ENCODE results near the gene ALAS2.
"Not testable (repeated sequence)": the region's sequence is repeated elsewhere in the genome, so short reads cannot be mapped to it uniquely, and the experiment has no call there.

Gene ALAS2

DNA sequence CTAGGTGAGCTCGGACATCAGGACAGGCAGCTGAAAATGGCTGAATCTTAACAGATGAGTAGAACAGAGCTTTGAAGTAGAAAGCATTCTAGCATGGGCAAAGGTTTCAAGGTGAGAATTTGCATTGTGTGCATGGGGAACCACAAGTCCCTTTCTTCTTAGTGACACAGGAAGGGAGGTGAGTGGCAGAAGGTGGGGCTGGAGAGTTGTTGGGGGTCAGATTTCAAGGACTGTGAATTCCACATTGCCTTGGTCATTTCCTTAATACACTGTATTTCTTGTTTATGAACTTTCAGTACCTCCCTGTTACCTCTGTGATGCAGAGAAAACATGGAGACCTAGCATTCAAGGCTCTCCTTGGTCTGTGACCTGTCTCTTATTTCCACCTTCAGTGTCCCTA lies 26.5 kb downstream of the ALAS2 start:
- no peak for DNase-seq

DNA sequence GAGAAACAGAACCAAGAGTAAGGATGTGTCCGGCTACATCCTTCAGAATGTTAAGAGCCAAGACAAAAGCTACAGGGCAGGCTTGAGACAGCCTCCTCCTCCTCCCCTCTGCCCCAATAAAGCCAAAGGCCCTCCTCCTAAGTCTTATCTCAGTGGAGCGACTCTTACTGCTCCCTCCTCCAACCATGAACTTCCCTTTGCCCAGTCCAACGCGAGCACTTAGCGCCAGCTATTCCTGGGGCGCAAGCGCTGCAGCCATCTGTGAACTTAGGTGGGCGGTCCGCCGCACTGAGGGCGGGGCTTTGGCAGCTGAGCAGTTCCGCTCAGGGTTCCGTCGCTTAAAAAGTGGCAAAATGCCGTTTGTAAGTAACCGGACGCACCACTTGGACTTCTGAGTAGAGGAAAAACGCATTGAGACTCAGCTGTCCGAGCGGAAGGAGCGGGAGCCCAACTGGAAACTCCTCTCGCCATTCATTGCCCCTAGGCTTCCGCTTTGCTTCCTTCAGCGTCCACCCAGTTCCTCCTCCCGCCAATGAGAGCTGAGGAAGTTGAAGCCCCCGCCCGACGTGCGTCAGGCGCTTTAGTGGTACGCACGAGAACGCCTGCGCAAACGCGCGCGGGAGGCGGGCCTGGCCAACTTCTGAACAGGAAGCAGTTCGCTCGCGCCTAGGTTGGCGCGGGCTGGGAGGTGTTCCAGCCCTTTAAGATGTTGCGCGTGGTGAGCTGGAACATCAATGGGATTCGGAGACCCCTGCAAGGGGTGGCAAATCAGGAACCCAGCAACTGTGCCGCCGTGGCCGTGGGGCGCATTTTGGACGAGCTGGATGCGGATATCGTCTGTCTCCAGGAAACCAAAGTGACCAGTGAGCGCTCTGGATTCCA lies 30.8 kb downstream of the ALAS2 start, which contains the start of gene APEX2:
Gene APEX2, plus strand, starts transcription at position 647 of the 882 bp plus-strand sequence. Its CDS starts 60 bp downstream, at position 707.
- peak; percentile 89 for DNase-seq

DNA sequence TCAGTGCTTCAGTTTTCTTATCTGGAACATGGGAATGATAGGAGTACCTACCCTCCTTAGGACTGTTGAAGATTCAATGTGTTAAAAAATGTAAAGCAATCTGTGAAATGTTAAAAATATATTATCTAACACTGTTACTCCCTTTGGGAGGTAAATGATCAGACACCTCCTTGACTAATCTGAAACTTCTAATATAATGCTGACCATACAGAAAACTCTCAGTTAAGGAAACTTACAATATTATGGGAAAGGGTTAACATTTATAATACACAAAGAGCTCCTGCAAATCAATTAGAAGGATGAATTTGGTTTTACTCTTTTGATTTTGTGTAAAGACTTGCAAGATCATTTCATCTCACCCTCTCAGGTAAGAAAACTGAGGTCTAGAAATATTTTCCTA lies 35.2 kb downstream of the ALAS2 start:
- no peak for DNase-seq

DNA sequence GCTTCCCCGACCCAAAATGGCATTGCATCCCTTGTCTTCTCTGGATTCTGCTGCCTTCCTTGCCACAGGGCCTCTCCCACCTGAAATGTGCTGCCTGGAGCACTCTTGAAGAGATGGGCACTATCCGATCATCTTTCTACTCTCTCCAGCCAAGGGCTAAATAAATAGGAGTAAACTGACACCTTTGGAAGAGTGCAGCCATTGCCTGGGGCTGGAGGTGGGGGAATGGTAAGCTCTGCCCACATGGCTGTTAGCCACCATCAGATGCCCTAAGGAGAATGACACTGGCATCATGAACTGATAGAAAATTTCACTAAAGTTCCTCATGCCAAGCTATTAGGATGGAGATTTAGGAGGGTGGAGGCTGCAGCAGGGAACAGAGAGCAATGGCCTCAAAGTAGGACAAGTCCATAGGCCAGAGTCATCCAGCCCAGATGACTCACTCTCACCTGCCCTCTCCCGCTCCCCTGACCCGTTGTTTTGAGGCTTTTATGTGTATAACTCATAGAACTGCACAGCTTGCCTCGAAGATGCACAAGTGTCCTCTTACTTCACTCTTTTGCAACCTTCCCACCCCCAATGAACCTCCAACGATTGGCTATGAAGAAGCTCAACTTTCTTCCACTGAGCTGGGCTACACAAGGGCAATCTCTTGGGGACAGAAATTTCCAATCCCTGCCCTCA lies 36.0 kb downstream of the ALAS2 start:
- DNase-seq: no peak

DNA sequence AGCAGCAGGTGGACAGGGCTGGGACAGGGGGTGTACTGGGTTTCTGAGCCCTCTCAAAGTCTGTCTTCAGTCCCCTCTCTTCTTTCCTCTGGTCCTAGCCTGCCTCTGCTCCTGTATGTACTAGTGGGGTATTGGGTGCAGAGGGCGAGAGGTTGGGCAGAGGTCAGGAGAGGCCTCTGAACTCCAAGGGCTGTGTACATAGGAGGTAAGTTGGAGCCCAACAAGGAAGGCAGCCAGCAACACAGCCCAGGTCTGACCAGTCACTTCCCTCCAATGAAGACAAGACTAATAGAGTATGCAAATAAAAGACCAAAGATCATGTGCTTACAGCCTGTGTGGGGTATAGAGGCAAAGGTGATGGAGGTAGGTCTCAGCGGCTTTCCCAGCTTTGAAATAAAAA lies 36.7 kb downstream of the ALAS2 start, which contains the start of gene PFKFB1:
Gene PFKFB1, minus strand, starts transcription at position 90 of the 400 bp plus-strand sequence. CDS start 181 bp downstream, outside the sequence.
- no peak for DNase-seq

DNA sequence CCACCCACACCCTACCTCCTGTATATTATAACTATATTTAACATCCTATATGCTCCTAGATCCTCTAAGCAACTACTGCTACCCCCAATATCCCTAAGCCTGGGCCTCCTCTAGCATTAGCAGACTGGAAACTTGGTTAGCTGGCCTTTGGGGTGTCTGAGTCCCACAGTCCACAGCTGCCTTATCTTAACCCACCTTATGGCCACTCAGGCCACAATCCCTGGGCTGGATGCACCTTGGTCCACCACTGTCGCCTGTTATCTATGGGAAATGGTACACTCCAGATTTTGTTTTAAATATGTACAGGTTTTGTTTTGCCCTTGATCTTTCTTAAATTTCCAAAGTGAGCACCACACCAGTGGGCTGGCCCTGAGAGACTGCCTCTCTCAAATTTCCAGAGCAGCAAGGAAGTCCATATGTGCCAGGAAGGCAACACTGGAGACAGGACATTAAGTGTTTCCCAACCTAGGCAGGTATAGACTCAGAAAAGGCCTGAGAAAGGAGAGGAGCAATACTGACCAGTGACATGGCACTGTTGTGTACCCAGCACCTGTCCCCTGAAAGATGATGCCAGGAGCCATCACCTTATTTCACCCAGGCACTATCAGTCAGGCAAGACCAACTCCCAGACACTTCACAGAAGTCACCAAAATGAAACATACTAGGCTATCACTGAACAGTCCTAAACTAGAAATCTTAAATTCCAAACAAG lies 37.7 kb downstream of the ALAS2 start:
- no peak for DNase-seq

DNA sequence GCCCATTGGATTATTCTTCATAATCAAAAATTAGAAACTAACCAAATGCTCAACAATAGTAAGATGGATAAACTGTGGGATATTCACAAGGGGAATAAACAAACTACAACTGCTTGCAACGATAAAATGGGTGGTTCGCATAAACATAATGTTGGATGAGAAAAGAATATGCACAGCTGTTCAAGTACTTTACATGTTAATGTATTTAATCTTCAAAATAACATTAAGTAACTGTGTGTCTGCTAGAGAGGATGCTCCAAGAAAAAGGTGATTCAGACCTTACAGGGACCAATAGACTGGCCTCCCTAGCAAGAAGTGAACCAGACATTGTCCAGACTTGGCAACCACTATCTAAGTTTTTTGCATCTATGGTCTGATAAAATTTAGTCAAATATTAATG lies 39.1 kb downstream of the ALAS2 start:
- no peak for DNase-seq

DNA sequence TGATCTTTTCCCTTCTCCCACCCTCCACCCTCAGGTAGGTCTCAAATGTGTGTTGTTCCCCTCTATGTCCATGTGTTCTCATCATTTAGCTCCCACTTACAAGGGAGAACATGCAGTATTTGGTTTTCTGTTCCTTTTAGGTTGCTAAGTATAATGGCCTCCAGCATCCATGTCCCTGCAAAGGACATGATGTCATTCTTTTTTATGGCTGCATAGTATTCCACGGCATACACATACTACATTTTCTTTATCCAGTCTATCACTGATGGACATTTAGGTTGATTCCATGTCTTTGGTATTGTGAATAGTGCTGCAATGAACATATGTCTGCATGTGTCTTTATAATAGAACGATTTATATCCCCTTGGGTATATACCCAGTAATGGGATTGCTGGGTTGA lies 47.5 kb downstream of the ALAS2 start:
- DNase-seq: not testable (repeated sequence)

DNA sequence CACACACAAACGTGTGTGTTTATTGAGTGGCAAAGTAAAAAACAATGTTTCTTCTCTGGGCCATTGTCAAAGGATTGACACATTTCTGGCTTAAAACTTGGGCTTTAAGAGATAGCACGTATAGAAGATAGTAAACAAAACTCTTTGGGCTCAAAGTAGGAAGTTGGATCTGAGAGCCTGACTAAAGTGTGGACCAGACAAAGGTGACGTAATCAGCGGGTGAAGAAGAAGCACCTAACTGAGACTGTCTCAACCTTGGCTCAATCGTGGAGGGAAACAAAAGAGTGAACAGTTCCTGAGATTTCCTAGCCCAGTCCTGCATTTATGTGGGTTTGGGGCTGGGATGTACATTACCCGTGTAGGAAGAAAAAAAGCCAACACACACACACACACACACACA lies 50.4 kb downstream of the ALAS2 start:
- DNase-seq: no peak

DNA sequence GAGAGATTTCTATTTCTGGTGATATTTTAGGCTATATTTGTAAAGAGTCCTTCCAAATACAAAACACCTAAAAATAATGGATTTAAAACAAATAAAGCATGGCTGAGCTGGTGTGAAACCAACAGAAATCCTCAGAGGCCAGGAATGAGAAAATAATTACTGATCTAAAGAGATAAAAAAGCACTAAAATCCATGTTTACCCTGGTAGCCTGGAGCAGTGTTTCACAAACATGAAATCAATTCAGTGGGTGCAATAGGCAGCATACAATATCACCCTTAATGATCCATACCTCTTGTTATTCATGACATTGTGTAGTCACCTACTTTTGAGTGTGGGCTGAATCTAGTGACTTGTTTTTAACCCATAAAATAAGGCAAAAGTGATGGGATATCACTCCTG lies 51.3 kb downstream of the ALAS2 start:
- no peak for DNase-seq

DNA sequence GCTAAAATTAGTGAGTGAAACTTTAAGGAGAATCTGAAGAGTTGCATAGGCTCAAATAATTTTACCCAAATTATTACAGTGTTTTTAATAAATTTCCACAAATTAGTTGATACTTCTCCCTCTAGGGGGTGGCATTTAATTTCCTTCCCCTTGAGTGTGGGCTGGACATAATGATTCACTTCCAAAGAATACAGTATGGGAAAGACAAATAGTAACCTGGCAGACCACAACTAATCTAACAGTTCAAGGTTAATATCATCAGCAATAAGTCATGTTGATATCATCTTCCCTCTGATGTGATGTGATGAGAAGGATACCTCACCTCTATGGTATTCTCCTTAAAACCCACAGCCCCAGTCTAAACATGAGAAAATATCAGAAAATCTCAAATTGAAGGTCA lies 52.3 kb downstream of the ALAS2 start:
- DNase-seq: no peak

DNA sequence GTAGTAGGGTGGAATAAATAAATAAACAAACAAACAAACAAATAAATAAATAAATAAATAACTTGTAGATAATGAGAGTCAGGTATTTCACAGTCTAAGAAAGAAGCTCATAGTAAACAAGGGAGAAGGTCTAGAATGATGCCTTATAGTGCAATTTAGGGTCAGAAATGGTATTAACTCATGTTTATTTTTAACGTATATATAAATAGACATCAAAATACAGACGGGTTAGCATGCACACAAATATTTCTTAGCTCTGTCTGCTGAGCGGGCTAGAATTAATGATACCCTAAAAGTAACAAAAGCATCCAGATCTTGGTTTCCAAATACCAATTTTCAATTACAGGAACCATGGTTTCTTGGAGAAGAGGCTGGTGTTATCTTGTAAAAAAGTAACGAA lies 53.4 kb downstream of the ALAS2 start:
- DNase-seq: no peak

DNA sequence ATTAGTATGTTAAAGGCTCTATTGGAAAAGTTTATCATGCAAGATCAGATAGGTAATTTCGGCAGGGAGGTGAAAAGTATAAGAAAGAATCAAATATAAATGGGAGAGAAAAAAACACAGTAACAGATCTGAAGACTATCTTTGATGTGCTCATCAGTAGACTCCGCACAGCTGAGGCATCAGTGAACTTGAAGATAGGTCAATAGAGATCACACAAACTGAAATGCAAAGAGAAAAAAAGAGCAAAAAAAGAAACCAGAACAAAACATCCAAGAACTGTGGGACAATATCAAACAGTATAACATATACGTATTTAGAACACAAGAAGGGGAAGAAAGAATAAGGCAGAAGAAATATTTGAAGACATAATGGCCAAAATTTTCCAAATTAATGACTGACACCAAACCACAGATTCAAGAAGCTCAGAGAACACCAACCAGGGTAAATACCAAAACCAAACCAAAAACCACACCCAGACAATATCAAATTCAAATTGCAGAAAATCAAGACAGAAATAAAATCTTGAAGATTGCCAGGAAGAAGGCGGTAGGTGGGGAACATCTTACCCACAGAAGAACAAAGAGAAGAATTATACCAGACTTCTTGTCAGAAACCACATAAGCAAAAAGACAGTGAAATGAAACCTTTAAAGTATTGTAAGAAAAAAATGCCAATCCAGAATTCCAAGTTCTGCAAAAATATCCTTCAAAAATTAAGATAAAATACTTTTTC lies 65.8 kb downstream of the ALAS2 start:
- DNase-seq: no peak

DNA sequence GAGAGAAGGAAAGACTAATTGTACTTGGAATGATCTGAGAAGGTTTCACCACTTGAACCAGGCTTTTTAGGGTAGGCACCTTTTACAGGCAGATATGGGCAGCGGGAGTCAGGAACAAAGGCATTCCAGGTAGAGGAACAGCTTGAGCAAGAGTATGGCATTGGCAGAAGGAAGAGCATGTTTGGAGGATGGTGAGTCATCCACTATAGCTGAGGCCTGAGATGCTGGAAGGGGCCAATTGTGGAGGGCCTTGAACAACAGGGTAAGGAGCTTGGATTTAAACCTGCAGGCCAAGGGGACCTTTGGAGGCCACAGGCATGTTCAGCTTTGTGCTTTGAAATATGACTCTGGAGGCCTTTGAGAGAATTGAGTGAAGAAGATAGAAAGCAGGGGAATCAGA lies 69.0 kb downstream of the ALAS2 start:
- no peak for DNase-seq
